ENCODE results near the gene GABRE. TPM values are rescaled to one million over a fixed set of nuclear protein-coding genes. Genes with fewer than 3 reads are reported as not detected.

Gene GABRE
- total RNA-seq, 1 experiment from 2014 or later: 19.3 TPM

DNA sequence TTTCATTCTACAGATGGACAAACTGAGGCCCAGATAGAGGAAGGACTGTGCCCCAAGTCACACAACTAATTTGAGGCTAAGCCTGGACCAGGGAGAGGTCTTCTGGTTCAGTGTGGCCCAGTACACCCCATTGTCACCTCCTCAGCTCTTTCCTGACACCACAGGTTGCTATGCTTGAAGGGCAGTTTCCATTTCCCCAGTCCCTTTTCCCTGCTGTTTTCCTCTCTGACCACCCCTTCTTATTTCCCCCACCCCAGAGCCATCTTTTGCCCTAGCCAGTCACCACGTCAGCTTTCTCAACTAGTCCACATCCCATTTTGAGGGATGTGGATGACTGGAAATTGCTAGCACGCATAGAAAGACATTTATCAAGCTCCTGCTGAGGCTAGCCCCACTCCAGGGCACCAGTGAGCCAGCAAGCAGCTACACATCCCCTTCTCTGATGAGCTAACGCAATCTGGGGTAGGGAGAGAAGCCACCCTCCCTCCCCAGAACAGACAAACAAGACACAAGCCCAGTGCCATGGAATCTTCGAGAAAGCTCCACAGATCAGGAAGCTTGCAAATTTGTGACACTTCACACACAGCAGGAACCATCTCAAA lies 1.3 kb downstream of the GABRE start:
- Mint-ChIP-seq H3K4me1 (ENCODE audit: insufficient read depth, unreplicated experiment) (peaks cover 35% of the 10 kb centered on the region), H3K9me3 (ENCODE audit: unreplicated experiment) (peaks cover 15% of the 10 kb centered on the region), H3K27ac (ENCODE audit: low read depth, unreplicated experiment) (peak overlapping the region; percentile 73), H3K27me3 (ENCODE audit: insufficient read depth, unreplicated experiment) (no peaks in the 10 kb centered on the region), H3K36me3 (ENCODE audit: insufficient read depth, unreplicated experiment) (peaks cover 23% of the 10 kb centered on the region), H3K4me3 (ENCODE audit: unreplicated experiment) (peak overlapping the region; percentile 79)
- CTCF ChIA-PET: interaction anchor here (0.7 to 2.7 kb wide), 4 partner anchors 13 to 658 kb away, joined by 3 to 10 read pairs (median 4); no protein-coding TSS in a partner anchor
- intact Hi-C loops (cut with micrococcal nuclease): loop anchor here (5.0 kb wide), 4 partner anchors 99 to 659 kb away; no protein-coding TSS in a partner anchor
- POLR2A ChIA-PET: interaction anchor here (1.5 to 6.4 kb wide), 3 partner anchors 11 to 219 kb away, joined by 5 to 47 read pairs (median 8); no protein-coding TSS in a partner anchor
- TF ChIP-seq, protein P1, sequence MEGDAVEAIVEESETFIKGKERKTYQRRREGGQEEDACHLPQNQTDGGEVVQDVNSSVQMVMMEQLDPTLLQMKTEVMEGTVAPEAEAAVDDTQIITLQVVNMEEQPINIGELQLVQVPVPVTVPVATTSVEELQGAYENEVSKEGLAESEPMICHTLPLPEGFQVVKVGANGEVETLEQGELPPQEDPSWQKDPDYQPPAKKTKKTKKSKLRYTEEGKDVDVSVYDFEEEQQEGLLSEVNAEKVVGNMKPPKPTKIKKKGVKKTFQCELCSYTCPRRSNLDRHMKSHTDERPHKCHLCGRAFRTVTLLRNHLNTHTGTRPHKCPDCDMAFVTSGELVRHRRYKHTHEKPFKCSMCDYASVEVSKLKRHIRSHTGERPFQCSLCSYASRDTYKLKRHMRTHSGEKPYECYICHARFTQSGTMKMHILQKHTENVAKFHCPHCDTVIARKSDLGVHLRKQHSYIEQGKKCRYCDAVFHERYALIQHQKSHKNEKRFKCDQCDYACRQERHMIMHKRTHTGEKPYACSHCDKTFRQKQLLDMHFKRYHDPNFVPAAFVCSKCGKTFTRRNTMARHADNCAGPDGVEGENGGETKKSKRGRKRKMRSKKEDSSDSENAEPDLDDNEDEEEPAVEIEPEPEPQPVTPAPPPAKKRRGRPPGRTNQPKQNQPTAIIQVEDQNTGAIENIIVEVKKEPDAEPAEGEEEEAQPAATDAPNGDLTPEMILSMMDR (IDR thresholded peaks at IDR 0.05; ENCODE audit: unreplicated experiment): no peak
- BruUV-seq (replicated peaks): no TSS peak
- DNase-seq (ENCODE audit: unreplicated experiment): peak; percentile 39

DNA sequence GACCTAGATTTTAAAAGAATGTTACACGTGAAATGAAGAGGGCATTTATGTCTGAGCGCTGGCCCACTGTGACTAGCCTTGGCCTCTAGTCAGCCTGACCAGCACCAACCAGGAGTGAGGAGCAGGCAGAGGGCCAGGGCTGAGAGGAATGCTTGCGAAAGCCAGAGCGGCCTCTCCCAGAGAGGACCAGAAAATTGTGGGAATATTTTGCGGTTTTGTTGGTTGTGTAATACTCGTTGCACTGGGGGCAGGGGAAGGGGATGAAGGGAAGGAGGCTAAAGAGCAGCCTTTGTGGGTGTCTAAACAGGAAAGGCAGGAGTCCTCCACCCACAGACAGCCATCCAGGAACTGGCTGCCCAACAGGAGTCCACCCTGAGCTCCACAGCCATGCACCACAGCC lies 3.8 kb downstream of the GABRE start:
- BruUV-seq (replicated peaks): no TSS peak
- peaks cover 30% of the 10 kb centered on the region for H3K36me3 Mint-ChIP-seq (ENCODE audit: insufficient read depth, unreplicated experiment)
- H3K27me3 Mint-ChIP-seq (ENCODE audit: insufficient read depth, unreplicated experiment): no peaks in the 10 kb centered on the region
- ChIA-PET POLR2A (interaction anchor here (1.0 to 6.4 kb wide), 2 partner anchors 13 to 217 kb away, joined by 4 to 47 read pairs; no protein-coding TSS in a partner anchor), CTCF (interaction anchor here (0.8 kb wide), 1 partner anchor 217 kb away, joined by 3 read pairs; no protein-coding TSS in a partner anchor)
- H3K4me3 Mint-ChIP-seq (ENCODE audit: unreplicated experiment): peak overlapping the region; percentile 61
- TF ChIP-seq, protein P1 (IDR thresholded peaks at IDR 0.05; ENCODE audit: unreplicated experiment): no peak
- peak; percentile 97 for DNase-seq (ENCODE audit: unreplicated experiment)
- intact Hi-C loops (cut with micrococcal nuclease): loop anchor here (2.0 to 5.0 kb wide), 5 partner anchors 102 to 662 kb away; no protein-coding TSS in a partner anchor
- H3K9me3 Mint-ChIP-seq (ENCODE audit: unreplicated experiment): peaks cover 9% of the 10 kb centered on the region
- H3K4me1 Mint-ChIP-seq (ENCODE audit: insufficient read depth, unreplicated experiment): peaks cover 26% of the 10 kb centered on the region
- H3K27ac Mint-ChIP-seq (ENCODE audit: low read depth, unreplicated experiment): no peak overlapping the region

DNA sequence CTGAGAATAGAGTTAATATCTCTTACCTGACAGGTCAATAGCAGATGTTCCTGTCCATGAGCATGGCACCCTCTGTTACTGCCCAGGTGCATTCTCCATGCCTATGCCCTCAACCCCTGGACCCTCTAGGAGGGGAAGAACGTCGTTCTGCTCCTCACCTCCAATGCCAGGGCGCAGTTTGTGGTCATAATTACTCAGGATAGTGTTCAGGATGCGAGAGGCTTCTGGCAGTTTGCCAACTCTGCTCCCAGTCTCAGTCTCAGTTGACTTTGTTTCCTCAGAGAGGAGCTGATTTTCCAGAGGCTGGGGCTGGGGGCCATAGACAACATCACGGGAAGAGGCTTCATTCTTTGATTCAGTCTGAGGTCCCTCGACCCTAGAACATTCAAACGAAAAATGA lies 4.4 kb downstream of the GABRE start:
- no TSS peak for BruUV-seq (replicated peaks)
- peaks cover 21% of the 10 kb centered on the region for H3K4me1 Mint-ChIP-seq (ENCODE audit: insufficient read depth, unreplicated experiment)
- DNase-seq (ENCODE audit: unreplicated experiment): no peak
- TF ChIP-seq, protein P1 (IDR thresholded peaks at IDR 0.05; ENCODE audit: unreplicated experiment): no peak
- ChIA-PET POLR2A (no interaction called here), CTCF (no interaction called here)
- peaks cover 9% of the 10 kb centered on the region for H3K9me3 Mint-ChIP-seq (ENCODE audit: unreplicated experiment)
- no peaks in the 10 kb centered on the region for H3K27me3 Mint-ChIP-seq (ENCODE audit: insufficient read depth, unreplicated experiment)
- intact Hi-C loops (cut with micrococcal nuclease): loop anchor here (2.0 to 5.0 kb wide), 5 partner anchors 102 to 662 kb away; no protein-coding TSS in a partner anchor
- H3K36me3 Mint-ChIP-seq (ENCODE audit: insufficient read depth, unreplicated experiment): peaks cover 30% of the 10 kb centered on the region
- H3K27ac Mint-ChIP-seq (ENCODE audit: low read depth, unreplicated experiment): no peak overlapping the region
- H3K4me3 Mint-ChIP-seq (ENCODE audit: unreplicated experiment): no peak overlapping the region

DNA sequence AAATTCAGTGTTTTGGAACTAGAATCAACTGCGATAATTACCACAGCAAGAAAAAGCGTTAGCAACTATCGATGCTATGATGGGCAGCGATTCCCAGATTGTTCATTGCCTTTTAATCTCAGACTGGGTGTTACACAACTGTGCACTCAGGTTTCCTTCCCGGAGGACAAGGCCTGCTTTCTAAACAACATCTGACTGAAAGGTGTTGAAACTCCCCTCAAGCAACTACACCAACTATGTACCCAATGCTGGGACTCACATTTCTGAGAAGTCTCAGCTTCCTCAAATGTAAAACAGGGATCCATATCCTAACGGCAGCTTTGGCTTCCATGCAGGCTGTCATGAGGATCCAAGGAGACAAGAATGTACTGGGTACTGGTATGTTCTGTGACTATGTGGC lies 8.2 kb downstream of the GABRE start:
- BruUV-seq (replicated peaks): no TSS peak
- Mint-ChIP-seq H3K27me3 (ENCODE audit: insufficient read depth, unreplicated experiment) (no peaks in the 10 kb centered on the region), H3K36me3 (ENCODE audit: insufficient read depth, unreplicated experiment) (peaks cover 35% of the 10 kb centered on the region), H3K27ac (ENCODE audit: low read depth, unreplicated experiment) (no peak overlapping the region), H3K4me3 (ENCODE audit: unreplicated experiment) (no peak overlapping the region), H3K9me3 (ENCODE audit: unreplicated experiment) (peaks cover 9% of the 10 kb centered on the region), H3K4me1 (ENCODE audit: insufficient read depth, unreplicated experiment) (peaks cover 6% of the 10 kb centered on the region)
- POLR2A ChIA-PET: no interaction called here
- TF ChIP-seq, protein P1 (IDR thresholded peaks at IDR 0.05; ENCODE audit: unreplicated experiment): no peak
- CTCF ChIA-PET: interaction anchor here (0.6 kb wide), 1 partner anchor 471 kb away, joined by 5 read pairs; no protein-coding TSS in a partner anchor
- DNase-seq (ENCODE audit: unreplicated experiment): peak; percentile 63
- intact Hi-C loops (cut with micrococcal nuclease): no loop called here

Measured in MCF 10A (cell line).